HCT116 (cell line): ENCODE data around the gene SEPHS1. TPM values are rescaled to one million over a fixed set of nuclear protein-coding genes. Genes with fewer than 3 reads are reported as not detected.

Experiments used
- ATAC-seq: fragments of 200-7000 bp; cut with Tn5 transposase; 2 replicates; pipeline ENCODE4 v1.9.1; 2020; ENCODE audit warnings: mild to moderate bottlenecking, moderate library complexity
- BruUV-seq: library from RNA; stranded (reverse); fragments of 400-500 nt; replicated peaks from 2 replicates; lab custom pipeline; 2021; lab: Mats Ljungman, UMichigan
- CTCF ChIA-PET: fragments of 300-600 bp; sonication (Branson Sonifier 250); formaldehyde crosslinking; loops from one replicate; lab custom pipeline; 2021; ENCODE audit warnings: antibody characterized with exemption; lab: Charles Lee
- POLR2A ChIA-PET: fragments of 300-600, 350-600 bp; sonication (Branson Sonifier 250); formaldehyde crosslinking; loops from one replicate; lab custom pipeline; 2021; ENCODE audit warnings: antibody characterized with exemption; lab: Charles Lee
- RAD21 ChIA-PET, 2 experiments: fragments of 300-600 bp; sonication (Branson Sonifier 250); formaldehyde crosslinking; loops; one replicate each; lab custom pipeline; 2023; ENCODE audit warnings: low total read pairs in 2 of 2; ENCODE audit not compliant: uncharacterized antibody in 2 of 2, unreplicated experiment in 2 of 2, low non-redundant PET in 1 of 2; lab: Charles Lee
- DNase-seq: peaks from one replicate; pipeline ENCODE4 v3.0.0-alpha.2; 2010; ENCODE audit warnings: low read depth, low spot score
- H2AFZ ChIP-seq: fragments of 200-600 bp; shearing (Covaris generic), sonication (generic); 2 replicates; pipeline ENCODE4 v1.6.1; 2017; ENCODE audit warnings: low read depth, mixed run types, mixed read lengths, antibody characterized with exemption, low read length; ENCODE audit not compliant: poor library complexity, severe bottlenecking
- H3K27ac ChIP-seq: 2 replicates; pipeline ENCODE4 v1.5.1; 2012; ENCODE audit warnings: low read depth, low read length
- H3K27me3 ChIP-seq: fragments of 200-600 bp; sonication (generic); 2 replicates; pipeline ENCODE4 v1.6.1; 2016; ENCODE audit warnings: mixed run types, low read length, mixed read lengths; ENCODE audit not compliant: insufficient read depth
- H3K36me3 ChIP-seq, 2 experiments: fragments of 200-500 bp in 1 of 2; fragments of 200-600 bp in 1 of 2; sonication (Bioruptor generic) in 1 of 2; sonication (generic) in 1 of 2; 2 replicates each; pipeline versions ENCODE4 v1.5.1 to v1.6.1; 2014 to 2016; ENCODE audit warnings: low read length in 2 of 2, inconsistent platforms in 1 of 2, mixed read lengths in 1 of 2, mixed run types in 1 of 2; ENCODE audit not compliant: insufficient read depth in 2 of 2, control insufficient read depth in 1 of 2
- H3K4me1 ChIP-seq, 2 experiments: fragments of 200-600 bp in 1 of 2; sonication (generic) in 1 of 2; 2 replicates each; pipeline versions ENCODE4 v1.5.1 to v1.6.1; 2012 to 2017; ENCODE audit warnings: low read length in 2 of 2, inconsistent platforms in 1 of 2, mild to moderate bottlenecking in 1 of 2, mixed read lengths in 1 of 2, mixed run types in 1 of 2, moderate library complexity in 1 of 2; ENCODE audit not compliant: insufficient read depth in 2 of 2, control insufficient read depth in 1 of 2
- H3K4me2 ChIP-seq: fragments of 200-600 bp; sonication (generic); 2 replicates; pipeline ENCODE4 v1.6.1; 2017; ENCODE audit warnings: mixed run types, low read length, mixed read lengths
- H3K4me3 ChIP-seq, 2 experiments: fragments of 200-600 bp in 1 of 2; sonication (generic) in 1 of 2; replicated peaks in 1 of 2; 2 replicates each; pipeline ENCODE4 v1.5.1; 2011 to 2016; ENCODE audit warnings: low read length in 2 of 2, control low read depth in 1 of 2, low read depth in 1 of 2, mild to moderate bottlenecking in 1 of 2, mixed read lengths in 1 of 2, mixed run types in 1 of 2
- H3K79me2 ChIP-seq: fragments of 200-600 bp; sonication (generic); 2 replicates; pipeline ENCODE4 v1.6.1; 2017; ENCODE audit warnings: mild to moderate bottlenecking, mixed run types, low read length, moderate library complexity, mixed read lengths; ENCODE audit not compliant: insufficient read depth
- H3K9ac ChIP-seq: fragments of 200-600 bp; sonication (generic); 2 replicates; pipeline ENCODE4 v1.6.1; 2016; ENCODE audit warnings: low read length, mixed read lengths
- H3K9me2 ChIP-seq: fragments of 200-600 bp; sonication (generic), shearing (Covaris generic); 2 replicates; pipeline ENCODE4 v1.6.1; 2017; ENCODE audit warnings: mixed run types, mild to moderate bottlenecking, moderate library complexity; ENCODE audit not compliant: insufficient read depth
- H3K9me3 ChIP-seq, 2 experiments: fragments of 200-500 bp in 1 of 2; fragments of 200-600 bp in 1 of 2; sonication (Bioruptor generic) in 1 of 2; sonication (generic) in 1 of 2; 2 replicates each; pipeline ENCODE4 v1.6.1; 2014 to 2017; ENCODE audit warnings: low read length in 2 of 2, mixed read lengths in 2 of 2, inconsistent platforms in 1 of 2, low read depth in 1 of 2, mild to moderate bottlenecking in 1 of 2, mixed run types in 1 of 2, moderate library complexity in 1 of 2; ENCODE audit not compliant: control insufficient read depth in 1 of 2, insufficient read depth in 1 of 2
- H4K20me1 ChIP-seq: fragments of 200-600 bp; sonication (generic), shearing (Covaris generic); 2 replicates; pipeline ENCODE4 v1.6.1; 2017; ENCODE audit warnings: mixed run types, mild to moderate bottlenecking, moderate library complexity; ENCODE audit not compliant: insufficient read depth
- CEBPB ChIP-seq: IDR thresholded peaks from 2 replicates; pipeline ENCODE4 v1.6.1; 2012; ENCODE audit warnings: low read depth
- CTCF ChIP-seq, 3 experiments: fragments of 200-600 bp in 1 of 3; sonication (generic) in 1 of 3; IDR thresholded peaks in 2 of 3; conservative IDR thresholded peaks in 1 of 3; 2 replicates each; pipeline ENCODE4 v1.5.1; 2012 to 2017; ENCODE audit warnings: low read depth in 2 of 3, low read length in 2 of 3, antibody characterized with exemption in 1 of 3, borderline replicate concordance in 1 of 3, control low read depth in 1 of 3, mild to moderate bottlenecking in 1 of 3, mixed read lengths in 1 of 3, mixed run types in 1 of 3, moderate library complexity in 1 of 3; ENCODE audit not compliant: insufficient read depth in 1 of 3
- EGR1 ChIP-seq: IDR thresholded peaks from 2 replicates; pipeline ENCODE4 v1.6.1; 2012; ENCODE audit warnings: low read depth
- EZH2 ChIP-seq: fragments of 200-600 bp; sonication (generic); IDR thresholded peaks from 2 replicates; pipeline ENCODE4 v1.6.1; 2017; ENCODE audit warnings: antibody characterized with exemption, mixed run types
- EZH2phosphoT487 ChIP-seq: fragments of 200-600 bp; IDR thresholded peaks from 2 replicates; pipeline ENCODE4 v1.6.1; 2018; ENCODE audit warnings: antibody characterized with exemption, borderline replicate concordance
- FOSL1 ChIP-seq: IDR thresholded peaks from 2 replicates; pipeline ENCODE4 v1.6.1; 2012; ENCODE audit warnings: low read depth
- MAX ChIP-seq: IDR thresholded peaks from 2 replicates; pipeline ENCODE4 v1.6.1; 2012
- POLR2AphosphoS5 ChIP-seq: IDR thresholded peaks from 2 replicates; pipeline ENCODE4 v1.6.1; 2011; ENCODE audit warnings: mild to moderate bottlenecking, low read depth, low read length, moderate library complexity
- RAD21 ChIP-seq: IDR thresholded peaks from 2 replicates; pipeline ENCODE4 v1.6.1; 2012; ENCODE audit warnings: low read depth, mild to moderate bottlenecking
- SIN3A ChIP-seq: IDR thresholded peaks from 2 replicates; pipeline ENCODE4 v1.6.1; 2012; ENCODE audit warnings: low read depth
- SP1 ChIP-seq: IDR thresholded peaks from 2 replicates; pipeline ENCODE4 v1.6.1; 2012; ENCODE audit warnings: low read depth
- SRF ChIP-seq: IDR thresholded peaks from 2 replicates; pipeline ENCODE4 v1.6.1; 2012; ENCODE audit warnings: low read depth
- ZFX ChIP-seq: fragments of 450-650 bp; IDR thresholded peaks from 2 replicates; pipeline ENCODE4 v1.6.1; 2017
- intact Hi-C: fragments of 100-400 bp; cut with micrococcal nuclease; formaldehyde crosslinking; loops from 2 replicates; pipeline ENCODE4 v1.10.0; 2022
- total RNA-seq: library from RNA; stranded (reverse); gene quantifications from one replicate; pipeline ENCODE4 v1.2.1, GENCODE V29; 2021; ENCODE audit not compliant: unreplicated experiment
- TF ChIP-seq, protein P1 (sequence below): IDR thresholded peaks from 2 replicates; pipeline ENCODE4 v1.6.1; 2012; ENCODE audit warnings: low read depth
- TF ChIP-seq, protein P2 (sequence below): IDR thresholded peaks from 2 replicates; pipeline ENCODE4 v1.6.1; 2011; ENCODE audit warnings: mild to moderate bottlenecking, low read length, moderate library complexity; ENCODE audit not compliant: insufficient replicate concordance; ENCODE audit errors: extremely low read depth

Gene SEPHS1
- total RNA-seq, 1 experiment from 2014 or later = 51.7 TPM

- TF ChIP-seq, protein P1, sequence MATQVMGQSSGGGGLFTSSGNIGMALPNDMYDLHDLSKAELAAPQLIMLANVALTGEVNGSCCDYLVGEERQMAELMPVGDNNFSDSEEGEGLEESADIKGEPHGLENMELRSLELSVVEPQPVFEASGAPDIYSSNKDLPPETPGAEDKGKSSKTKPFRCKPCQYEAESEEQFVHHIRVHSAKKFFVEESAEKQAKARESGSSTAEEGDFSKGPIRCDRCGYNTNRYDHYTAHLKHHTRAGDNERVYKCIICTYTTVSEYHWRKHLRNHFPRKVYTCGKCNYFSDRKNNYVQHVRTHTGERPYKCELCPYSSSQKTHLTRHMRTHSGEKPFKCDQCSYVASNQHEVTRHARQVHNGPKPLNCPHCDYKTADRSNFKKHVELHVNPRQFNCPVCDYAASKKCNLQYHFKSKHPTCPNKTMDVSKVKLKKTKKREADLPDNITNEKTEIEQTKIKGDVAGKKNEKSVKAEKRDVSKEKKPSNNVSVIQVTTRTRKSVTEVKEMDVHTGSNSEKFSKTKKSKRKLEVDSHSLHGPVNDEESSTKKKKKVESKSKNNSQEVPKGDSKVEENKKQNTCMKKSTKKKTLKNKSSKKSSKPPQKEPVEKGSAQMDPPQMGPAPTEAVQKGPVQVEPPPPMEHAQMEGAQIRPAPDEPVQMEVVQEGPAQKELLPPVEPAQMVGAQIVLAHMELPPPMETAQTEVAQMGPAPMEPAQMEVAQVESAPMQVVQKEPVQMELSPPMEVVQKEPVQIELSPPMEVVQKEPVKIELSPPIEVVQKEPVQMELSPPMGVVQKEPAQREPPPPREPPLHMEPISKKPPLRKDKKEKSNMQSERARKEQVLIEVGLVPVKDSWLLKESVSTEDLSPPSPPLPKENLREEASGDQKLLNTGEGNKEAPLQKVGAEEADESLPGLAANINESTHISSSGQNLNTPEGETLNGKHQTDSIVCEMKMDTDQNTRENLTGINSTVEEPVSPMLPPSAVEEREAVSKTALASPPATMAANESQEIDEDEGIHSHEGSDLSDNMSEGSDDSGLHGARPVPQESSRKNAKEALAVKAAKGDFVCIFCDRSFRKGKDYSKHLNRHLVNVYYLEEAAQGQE = no peak
- TF ChIP-seq POLR2AphosphoS5 (no peak), SP1 (no peak), RAD21 (no peak)
These were observed 45.5 kb upstream of the SEPHS1 start (continued) for GRCh38 chr10:13393640-13394039.

DNA sequence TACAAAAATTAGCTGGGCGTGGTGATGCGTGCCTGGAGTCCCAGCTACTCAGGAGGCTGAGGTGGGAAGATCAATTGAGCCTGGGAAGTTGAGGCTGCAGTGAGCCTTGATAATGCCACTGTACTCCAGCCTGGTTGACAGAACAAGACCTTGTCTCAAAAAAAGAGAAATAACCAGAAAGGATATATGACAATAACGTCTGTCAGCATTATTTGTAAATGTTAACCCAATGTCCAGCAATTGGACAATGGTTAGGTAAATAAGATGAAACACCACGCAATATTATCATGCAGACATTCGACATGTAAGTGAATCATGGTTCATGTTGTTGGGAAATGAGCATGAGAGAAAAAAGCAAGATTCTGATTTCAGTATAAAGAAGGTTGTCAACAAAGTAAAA lies 44.6 kb upstream of the SEPHS1 start:
- DNase-seq (no peak), ATAC-seq (no peak)
- H3K9ac ChIP-seq = no peak overlapping the region
- ChIA-PET RAD21 (no interaction called here), POLR2A (no interaction called here), CTCF (no interaction called here)
- intact Hi-C loops = no loop called here
- no TSS peak for BruUV-seq
- H3K27me3 ChIP-seq = no peaks in the 10 kb centered on the region
- no peaks in the 10 kb centered on the region for H4K20me1 ChIP-seq
- H3K79me2 ChIP-seq = no peaks in the 10 kb centered on the region
- no peak overlapping the region for H2AFZ ChIP-seq
- no peak overlapping the region for H3K4me3 ChIP-seq
- H3K4me1 ChIP-seq = no peaks in the 10 kb centered on the region
- H3K36me3 ChIP-seq = no peaks in the 10 kb centered on the region
- H3K9me3 ChIP-seq = no peaks in the 10 kb centered on the region
- no peaks in the 10 kb centered on the region for H3K9me2 ChIP-seq
- no peak overlapping the region for H3K27ac ChIP-seq
- no peak overlapping the region for H3K4me2 ChIP-seq
- TF ChIP-seq EZH2phosphoT487 = no peak
- TF ChIP-seq SRF = no peak
- TF ChIP-seq EGR1 = no peak
- no peak for TF ChIP-seq MAX
- TF ChIP-seq SIN3A = no peak
- no peak for TF ChIP-seq CTCF (IDR thresholded peaks at IDR 0.05 in 2 of 3, conservative IDR thresholded peaks at IDR 0.05 in 1 of 3; ENCODE audit: borderline replicate concordance in 1 of 3, insufficient read depth in 1 of 3, low read depth in 2 of 3, low read length in 2 of 3)
- TF ChIP-seq ZFX = no peak
- TF ChIP-seq CEBPB = no peak
- TF ChIP-seq, protein P2, sequence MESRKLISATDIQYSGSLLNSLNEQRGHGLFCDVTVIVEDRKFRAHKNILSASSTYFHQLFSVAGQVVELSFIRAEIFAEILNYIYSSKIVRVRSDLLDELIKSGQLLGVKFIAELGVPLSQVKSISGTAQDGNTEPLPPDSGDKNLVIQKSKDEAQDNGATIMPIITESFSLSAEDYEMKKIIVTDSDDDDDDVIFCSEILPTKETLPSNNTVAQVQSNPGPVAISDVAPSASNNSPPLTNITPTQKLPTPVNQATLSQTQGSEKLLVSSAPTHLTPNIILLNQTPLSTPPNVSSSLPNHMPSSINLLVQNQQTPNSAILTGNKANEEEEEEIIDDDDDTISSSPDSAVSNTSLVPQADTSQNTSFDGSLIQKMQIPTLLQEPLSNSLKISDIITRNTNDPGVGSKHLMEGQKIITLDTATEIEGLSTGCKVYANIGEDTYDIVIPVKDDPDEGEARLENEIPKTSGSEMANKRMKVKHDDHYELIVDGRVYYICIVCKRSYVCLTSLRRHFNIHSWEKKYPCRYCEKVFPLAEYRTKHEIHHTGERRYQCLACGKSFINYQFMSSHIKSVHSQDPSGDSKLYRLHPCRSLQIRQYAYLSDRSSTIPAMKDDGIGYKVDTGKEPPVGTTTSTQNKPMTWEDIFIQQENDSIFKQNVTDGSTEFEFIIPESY = no peak
- no peak for TF ChIP-seq EZH2
- TF ChIP-seq, protein P1 = no peak
- TF ChIP-seq FOSL1 = no peak
